HEK293T (cell line): Measurements from ENCODE around the gene ARHGAP42.

Source experiments
- CTCF ChIA-PET: fragments of 350-600 bp; formaldehyde crosslinking; extraction: SDS; loops from one replicate; lab custom pipeline; 2021; ENCODE audit warnings: antibody characterized with exemption, inconsistent platforms; lab: Yijun Ruan, JAX
- POLR2A ChIA-PET: fragments of 350-600 bp; formaldehyde crosslinking; extraction: SDS; loops from one replicate; lab custom pipeline; 2020; ENCODE audit warnings: antibody characterized with exemption, inconsistent platforms; lab: Yijun Ruan, JAX
- DNase-seq: peaks from one replicate; pipeline ENCODE4 v3.0.0; 2012; ENCODE audit warnings: mixed read lengths; ENCODE audit errors: extremely low spot score
- ARNT ChIP-seq: fragments of 450-650 bp; IDR thresholded peaks from 2 replicates; pipeline ENCODE4 v1.6.1; 2017; ENCODE audit warnings: mild to moderate bottlenecking
- BHLHE40 ChIP-seq: fragments of 450-650 bp; IDR thresholded peaks from 2 replicates; pipeline ENCODE4 v1.6.1; 2016; ENCODE audit warnings: mild to moderate bottlenecking, moderate library complexity, borderline replicate concordance
- CTBP1 ChIP-seq: fragments of 450-650 bp; IDR thresholded peaks from 2 replicates; pipeline ENCODE4 v1.6.1; 2016; ENCODE audit warnings: borderline replicate concordance
- ELF4 ChIP-seq: fragments of 450-650 bp; IDR thresholded peaks from 2 replicates; pipeline ENCODE4 v1.6.1; 2017; ENCODE audit warnings: antibody characterized with exemption
- FOXA1 ChIP-seq: fragments of 450-650 bp; IDR thresholded peaks from 2 replicates; pipeline ENCODE4 v1.6.1; 2016; ENCODE audit warnings: mild to moderate bottlenecking
- FOXK2 ChIP-seq: fragments of 450-650 bp; IDR thresholded peaks from 2 replicates; pipeline ENCODE4 v1.6.1; 2016; ENCODE audit warnings: mild to moderate bottlenecking
- FOXM1 ChIP-seq: fragments of 450-650 bp; IDR thresholded peaks from 2 replicates; pipeline ENCODE4 v1.6.1; 2017; ENCODE audit warnings: mild to moderate bottlenecking, borderline replicate concordance
- HDGF ChIP-seq: fragments of 450-650 bp; IDR thresholded peaks from 2 replicates; pipeline ENCODE4 v1.6.1; 2017; ENCODE audit warnings: antibody characterized with exemption, borderline replicate concordance
- L3MBTL2 ChIP-seq: fragments of 450-650 bp; conservative IDR thresholded peaks from 2 replicates; pipeline ENCODE4 v1.6.1; 2016; ENCODE audit warnings: mild to moderate bottlenecking
- LEF1 ChIP-seq: fragments of 450-650 bp; IDR thresholded peaks from 2 replicates; pipeline ENCODE4 v1.6.1; 2017; ENCODE audit warnings: mild to moderate bottlenecking, borderline replicate concordance
- NFRKB ChIP-seq: fragments of 450-650 bp; IDR thresholded peaks from 2 replicates; pipeline ENCODE4 v1.6.1; 2016; ENCODE audit warnings: mild to moderate bottlenecking, moderate library complexity
- SP1 ChIP-seq: fragments of 450-650 bp; IDR thresholded peaks from 2 replicates; pipeline ENCODE4 v1.6.1; 2017
- SUZ12 ChIP-seq: fragments of 450-650 bp; IDR thresholded peaks from 2 replicates; pipeline ENCODE4 v1.6.1; 2016; ENCODE audit warnings: mild to moderate bottlenecking
- TARDBP ChIP-seq: fragments of 450-650 bp; IDR thresholded peaks from 2 replicates; pipeline ENCODE4 v1.6.1; 2016
- ZNF384 ChIP-seq: fragments of 450-650 bp; IDR thresholded peaks from 2 replicates; pipeline ENCODE4 v1.6.1; 2016
- TF ChIP-seq, protein P1 (sequence below): fragments of 450-650 bp; IDR thresholded peaks from 2 replicates; pipeline ENCODE4 v1.6.1; 2016

Gene ARHGAP42

DNA sequence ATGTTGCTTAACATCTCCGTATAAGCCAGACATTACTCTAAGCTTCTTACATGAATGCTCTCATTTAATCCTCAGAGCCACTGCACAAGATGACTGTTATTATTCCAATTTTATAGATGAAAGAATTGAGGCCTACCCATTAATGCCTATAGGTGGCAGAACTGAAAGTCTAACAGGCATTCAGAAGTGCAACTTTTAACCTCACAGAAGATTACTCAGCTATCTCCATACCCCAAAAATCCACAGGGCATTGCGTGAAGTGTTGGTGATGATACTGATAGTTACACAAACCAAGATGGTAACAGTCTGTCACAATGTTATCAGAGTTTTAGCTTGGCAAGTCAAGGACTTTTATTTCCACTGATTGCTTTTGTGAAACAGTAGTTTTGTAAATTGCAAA is 130.5 kb downstream of the ARHGAP42 start:
- POLR2A ChIA-PET: no interaction called here
- TF ChIP-seq BHLHE40 (no peak), L3MBTL2 (no peak), NFRKB (no peak), ARNT (no peak), FOXK2 (no peak), TARDBP (no peak), HDGF (no peak), CTBP1 (no peak)
- CTCF ChIA-PET: interaction anchor here (0.6 to 1.2 kb wide), 2 partner anchors 11 to 42 kb away, joined by 3 to 5 read pairs; no protein-coding TSS in a partner anchor
- no peak for DNase-seq

DNA sequence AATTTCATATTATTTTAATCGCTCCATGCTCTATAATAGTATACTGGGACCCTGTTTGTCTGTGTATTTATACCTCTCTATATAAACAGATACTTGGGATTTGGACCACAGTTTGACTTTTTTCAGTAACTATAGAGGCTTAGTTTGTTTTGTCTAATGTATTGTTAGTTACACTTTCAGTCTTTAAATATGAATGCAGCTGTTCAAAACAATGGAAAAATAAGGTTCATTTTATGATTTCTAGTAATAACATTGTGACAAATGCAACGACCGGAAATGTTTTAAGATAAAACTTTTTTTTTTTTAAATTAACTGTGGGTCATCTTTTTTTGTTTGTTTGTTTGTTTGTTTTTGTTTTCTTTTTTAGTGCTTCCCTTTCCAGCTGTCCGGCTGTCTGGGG is 133.5 kb downstream of the ARHGAP42 start:
- TF ChIP-seq SUZ12: no peak
- no peak for TF ChIP-seq BHLHE40
- no peak for TF ChIP-seq LEF1
- no peak for TF ChIP-seq CTBP1
- TF ChIP-seq ZNF384: no peak
- TF ChIP-seq SP1: no peak
- TF ChIP-seq FOXA1: no peak
- TF ChIP-seq HDGF: no peak
- TF ChIP-seq, protein P1, sequence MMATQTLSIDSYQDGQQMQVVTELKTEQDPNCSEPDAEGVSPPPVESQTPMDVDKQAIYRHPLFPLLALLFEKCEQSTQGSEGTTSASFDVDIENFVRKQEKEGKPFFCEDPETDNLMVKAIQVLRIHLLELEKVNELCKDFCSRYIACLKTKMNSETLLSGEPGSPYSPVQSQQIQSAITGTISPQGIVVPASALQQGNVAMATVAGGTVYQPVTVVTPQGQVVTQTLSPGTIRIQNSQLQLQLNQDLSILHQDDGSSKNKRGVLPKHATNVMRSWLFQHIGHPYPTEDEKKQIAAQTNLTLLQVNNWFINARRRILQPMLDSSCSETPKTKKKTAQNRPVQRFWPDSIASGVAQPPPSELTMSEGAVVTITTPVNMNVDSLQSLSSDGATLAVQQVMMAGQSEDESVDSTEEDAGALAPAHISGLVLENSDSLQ: no peak
- no peak for TF ChIP-seq NFRKB
- no peak for DNase-seq
- ChIA-PET POLR2A (no interaction called here), CTCF (interaction anchor here (1.3 kb wide), 1 partner anchor 7 kb away, joined by 3 read pairs; no protein-coding TSS in a partner anchor)

DNA sequence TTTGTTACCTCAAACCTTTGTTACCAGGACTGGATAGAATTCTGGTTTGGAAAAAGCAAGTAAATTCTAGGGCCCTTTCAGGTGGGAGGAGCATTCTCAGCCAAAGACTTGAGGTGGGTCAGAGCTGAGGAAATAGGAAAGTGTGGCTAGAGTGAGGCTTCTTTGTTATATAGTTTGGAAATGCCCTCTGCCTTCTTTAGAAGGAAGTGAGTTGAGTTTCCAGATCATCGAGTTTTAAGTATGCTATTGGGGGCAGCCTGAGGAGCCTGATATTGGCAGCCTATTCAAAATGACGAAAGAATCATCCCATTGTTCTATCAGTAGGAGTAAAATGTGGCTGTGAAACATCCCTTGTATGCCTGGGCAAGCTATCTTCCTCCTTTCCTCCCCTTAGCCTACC is 134.1 kb downstream of the ARHGAP42 start:
- CTCF ChIA-PET: no interaction called here
- TF ChIP-seq ZNF384: no peak
- TF ChIP-seq BHLHE40: no peak
- TF ChIP-seq ELF4: no peak
- no peak for TF ChIP-seq NFRKB
- no peak for TF ChIP-seq FOXA1
- TF ChIP-seq HDGF: no peak
- TF ChIP-seq SP1: no peak
- TF ChIP-seq ARNT: no peak
- no peak for TF ChIP-seq SUZ12
- TF ChIP-seq TARDBP: no peak
- TF ChIP-seq CTBP1: no peak
- POLR2A ChIA-PET: no interaction called here
- no peak for DNase-seq

DNA sequence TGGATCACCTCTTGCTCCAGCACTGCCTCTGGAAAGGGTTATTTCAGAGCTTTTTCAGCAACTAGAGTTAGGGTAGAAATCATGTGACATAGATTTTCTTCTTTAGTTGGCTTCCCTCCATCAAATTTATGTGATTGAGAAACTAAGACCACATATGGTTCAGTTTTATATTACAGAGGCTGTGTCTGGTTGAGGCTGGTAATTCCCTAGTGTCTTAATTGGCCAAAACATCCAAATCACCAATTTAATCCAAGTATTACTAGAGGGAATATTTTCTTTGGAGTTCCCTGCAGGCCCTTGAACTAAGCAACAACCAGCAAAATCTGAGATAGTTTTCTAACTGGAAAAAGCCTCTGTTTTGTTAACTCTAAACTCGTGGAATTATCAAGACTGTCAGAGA is 136.3 kb downstream of the ARHGAP42 start:
- ChIA-PET POLR2A (no interaction called here), CTCF (no interaction called here)
- no peak for DNase-seq
- no peak for TF ChIP-seq LEF1
- TF ChIP-seq, protein P1: no peak
- no peak for TF ChIP-seq FOXM1
- TF ChIP-seq ZNF384: no peak
- no peak for TF ChIP-seq HDGF
- TF ChIP-seq ELF4: no peak
- TF ChIP-seq BHLHE40: no peak
- TF ChIP-seq TARDBP: no peak
- TF ChIP-seq CTBP1: no peak
- no peak for TF ChIP-seq SP1
- no peak for TF ChIP-seq L3MBTL2
- TF ChIP-seq NFRKB: no peak
- no peak for TF ChIP-seq FOXA1
- TF ChIP-seq FOXK2: no peak
- TF ChIP-seq ARNT: no peak
- TF ChIP-seq SUZ12: no peak

DNA sequence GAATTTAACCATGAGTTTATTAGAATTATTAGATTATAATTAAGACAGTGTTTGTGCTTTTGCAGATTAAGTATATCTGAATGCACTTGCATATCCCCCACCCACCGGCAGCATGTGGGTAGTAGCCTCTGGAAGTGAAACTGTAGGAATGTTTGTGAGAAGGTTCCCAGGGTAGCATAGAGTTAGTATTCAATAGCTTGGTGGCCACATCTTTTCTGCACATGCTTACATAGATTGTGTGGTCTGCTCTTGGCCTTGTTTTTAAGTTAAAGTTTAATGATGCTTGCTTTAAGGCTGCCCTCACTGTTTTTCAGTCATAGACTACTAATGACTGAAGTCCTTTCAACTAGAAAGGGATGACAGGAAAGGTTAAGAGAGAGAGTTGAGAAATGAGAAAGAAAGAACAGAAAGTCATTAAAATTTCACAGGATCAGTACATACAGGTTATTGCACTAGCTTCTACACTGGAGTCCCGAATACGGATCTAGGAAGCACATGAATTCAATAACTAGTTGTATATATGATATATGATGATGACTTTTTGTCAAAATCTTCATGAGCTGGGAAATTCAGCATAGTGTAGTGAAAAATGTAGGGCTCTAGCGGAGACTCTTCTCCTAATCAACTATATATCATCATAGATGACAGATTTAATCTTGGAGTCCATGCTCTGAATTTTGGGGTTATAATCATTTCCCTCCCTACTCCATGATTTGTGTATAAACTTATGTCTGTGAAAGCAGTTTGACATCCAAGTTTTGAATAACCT is 137.1 kb downstream of the ARHGAP42 start:
- POLR2A ChIA-PET: no interaction called here
- TF ChIP-seq ELF4 (no peak), ZNF384 (no peak), L3MBTL2 (no peak), SUZ12 (no peak), FOXM1 (no peak), BHLHE40 (no peak), SP1 (no peak)
- no peak for DNase-seq
- CTCF ChIA-PET: no interaction called here

DNA sequence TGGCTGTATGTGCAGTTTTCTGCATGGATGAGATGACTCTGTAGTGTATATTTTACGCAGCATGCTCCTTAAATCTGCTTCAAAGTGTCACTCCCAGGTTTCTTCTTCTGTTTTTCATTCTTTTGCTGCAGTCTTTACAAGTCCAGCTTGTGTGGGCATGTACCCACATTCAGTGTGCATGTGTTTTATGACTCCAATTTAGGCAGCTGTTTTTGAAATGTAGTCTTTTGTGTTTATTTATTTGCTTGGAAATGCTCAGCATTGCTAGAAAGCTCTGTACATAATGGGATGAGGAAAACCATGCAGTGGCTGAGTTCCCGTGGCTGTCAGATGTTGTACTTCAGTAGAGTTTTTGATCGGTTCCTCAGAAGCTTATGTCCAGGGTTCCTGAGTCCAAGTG is 138.5 kb downstream of the ARHGAP42 start:
- ChIA-PET CTCF (interaction anchor here (0.6 kb wide), 1 partner anchor 32 kb away, joined by 4 read pairs; no protein-coding TSS in a partner anchor), POLR2A (no interaction called here)

More for the DNA sequence above, 138.5 kb downstream of the ARHGAP42 start:
- no peak for DNase-seq
- TF ChIP-seq ELF4 (no peak), ARNT (no peak), CTBP1 (no peak), SUZ12 (no peak), LEF1 (no peak), FOXK2 (no peak), L3MBTL2 (no peak), FOXA1 (no peak), BHLHE40 (no peak), SP1 (no peak), ZNF384 (no peak), HDGF (no peak), NFRKB (no peak), TARDBP (no peak), FOXM1 (no peak)
- TF ChIP-seq, protein P1: no peak
